ENCODE data around the gene RHBDL2.

DNA sequence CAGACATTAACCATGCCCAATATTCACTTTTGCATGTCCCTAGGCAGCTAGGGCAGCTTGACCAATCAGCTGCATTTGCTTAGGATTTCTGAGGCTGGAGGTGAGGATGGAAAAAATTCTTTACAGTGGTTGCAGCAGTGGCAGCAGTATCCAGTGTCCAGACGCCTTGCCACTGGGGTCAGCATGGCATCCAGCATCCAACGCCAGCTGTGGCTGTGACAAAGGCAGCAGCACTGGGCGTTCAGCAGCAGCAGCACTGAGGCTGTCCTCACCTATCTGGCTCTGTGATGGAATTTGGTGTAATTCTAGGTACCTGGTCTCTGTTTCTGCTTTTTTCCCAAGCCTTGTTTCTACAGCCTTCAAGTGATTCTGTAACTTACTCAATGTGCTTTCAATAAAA lies 15.5 kb downstream of the RHBDL2 start:
- TF ChIP-seq TCF7L2 (IDR thresholded peaks at IDR 0.05; ENCODE audit: low read depth, low read length) (no peak), XRCC5 (optimal IDR thresholded peaks at IDR 0.05; ENCODE audit: low read length) (no peak), TAF1 (CRISPR knock-in tag; IDR thresholded peaks at IDR 0.05) (no peak), RFX5 (IDR thresholded peaks at IDR 0.05; ENCODE audit: low read depth, low read length) (no peak), ZNF3 (CRISPR knock-in tag; IDR thresholded peaks at IDR 0.05) (no peak), ZBTB21 (CRISPR knock-in tag; IDR thresholded peaks at IDR 0.05) (no peak), ZNF292 (CRISPR knock-in tag; IDR thresholded peaks at IDR 0.05; ENCODE audit: borderline replicate concordance, low read depth) (no peak)
- TF ChIP-seq, protein P1, sequence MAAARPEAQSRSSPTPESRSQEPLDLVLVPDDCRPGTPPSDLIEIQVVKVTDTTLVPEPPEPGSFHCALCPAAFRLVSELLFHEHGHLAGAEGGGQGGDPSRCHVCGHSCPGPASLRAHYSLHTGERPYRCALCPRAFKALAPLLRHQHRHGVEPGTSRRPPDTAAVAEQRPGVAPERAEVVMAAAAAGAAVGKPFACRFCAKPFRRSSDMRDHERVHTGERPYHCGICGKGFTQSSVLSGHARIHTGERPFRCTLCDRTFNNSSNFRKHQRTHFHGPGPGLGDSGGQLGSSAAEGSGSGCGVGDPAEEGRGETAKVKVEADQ (CRISPR knock-in tag; IDR thresholded peaks at IDR 0.05; ENCODE audit: borderline replicate concordance) = no peak
